ENCODE results near the gene BRD7. TPM values are rescaled to one million over a fixed set of nuclear protein-coding genes. Genes with fewer than 3 reads are reported as not detected.
A peak's percentile ranks its signal among the peaks of the same experiment; 100 is the strongest.

BRD7 gene
- total and polyA plus RNA-seq, 12 donors: 31.4 to 50.9 (median 42.7) TPM

DNA sequence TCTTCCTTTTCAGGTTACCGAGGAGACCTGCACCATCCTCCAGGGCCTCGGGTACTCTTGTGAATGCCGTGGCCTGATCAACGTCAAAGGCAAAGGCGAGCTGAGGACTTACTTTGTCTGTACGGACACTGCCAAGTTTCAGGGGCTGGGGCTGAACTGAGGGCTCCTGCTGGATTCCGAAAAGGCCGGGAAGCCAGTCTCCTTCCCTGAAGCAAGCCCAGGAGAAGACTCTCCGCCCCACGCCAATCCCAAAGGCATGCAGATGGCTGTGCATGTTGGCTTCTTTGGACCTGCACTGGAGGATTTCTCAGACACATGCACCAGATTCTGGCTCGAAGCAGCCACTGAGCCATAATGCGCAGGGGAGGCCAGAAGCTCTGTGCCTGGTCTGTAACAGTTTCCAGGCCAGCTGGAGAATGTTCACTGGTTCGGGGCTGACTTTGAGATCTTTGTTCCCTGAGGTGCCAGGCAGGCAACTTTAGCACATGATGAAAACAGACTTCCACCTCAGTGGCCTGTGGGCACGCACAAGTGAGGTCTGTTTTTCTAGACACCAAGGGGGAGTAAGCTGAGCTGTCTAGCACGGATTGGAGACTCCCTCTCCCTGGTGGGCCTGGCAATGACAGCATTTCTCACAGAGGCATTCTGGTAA lies 53.3 kb downstream of the BRD7 start:
- TF ChIP-seq CTCF (IDR thresholded peaks at IDR 0.05): no peak
- no peak for DNase-seq
- intact Hi-C loops (cut with DNase I): no loop called here

GRCh38 chr16:50314665-50315064 lies 54.1 kb downstream of the BRD7 start:
- peak overlapping the region in 2 of 10 donors; percentile 44 to 53 for H3K27ac ChIP-seq
- no peak for DNase-seq
- intact Hi-C loops (cut with DNase I): loop anchor here in 1 of 10 donors (5.0 kb wide), 1 partner anchor 67 kb away; no protein-coding TSS in a partner anchor

More for the DNA sequence above, 53.3 kb downstream of the BRD7 start:
- no peaks in the 10 kb centered on the region for H3K9me3 ChIP-seq
- H3K4me1 ChIP-seq: peaks cover 0 to 17% (median 0%) of the 10 kb centered on the region in 9 donors
- H3K4me3 ChIP-seq: no peak overlapping the region
- peak overlapping the region in 2 of 10 donors; percentile 26 to 44 for H3K27ac ChIP-seq
- 80 to 85% methylated on average over 15 of the region's 15 CpGs for WGBS, 2 donors
- peaks cover 0 to 100% (median 46%) of the 10 kb centered on the region in 9 donors for H3K36me3 ChIP-seq
- peak in 1 of 8 donors; percentile 2 for ATAC-seq
- H3K27me3 ChIP-seq: no peaks in the 10 kb centered on the region

GRCh38 chr16:50313596-50314478 lies 55.0 kb downstream of the BRD7 start:
- DNase-seq: peak; percentile 44 to 70
- intact Hi-C loops (cut with DNase I): loop anchor here in 1 of 10 donors (5.0 kb wide), 1 partner anchor 67 kb away; no protein-coding TSS in a partner anchor
- WGBS, 2 donors: 78 to 79% methylated on average over 31 of the region's 31 CpGs
- Histone ChIP-seq H3K4me3 (no peak overlapping the region), H3K27me3 (no peaks in the 10 kb centered on the region), H3K27ac (peak overlapping the region in 5 of 10 donors; percentile 7 to 61 (median 29)), H3K4me1 (peaks cover 0 to 21% (median 2%) of the 10 kb centered on the region in 9 donors), H3K36me3 (peaks cover 0 to 100% (median 30%) of the 10 kb centered on the region in 9 donors), H3K9me3 (no peaks in the 10 kb centered on the region)
- ATAC-seq: peak; percentile 24 to 83 (median 68)
- no peak for TF ChIP-seq CTCF (IDR thresholded peaks at IDR 0.05)

More at GRCh38 chr16:50314665-50315064, 54.1 kb downstream of the BRD7 start:
- Histone ChIP-seq H3K4me3 (no peak overlapping the region), H3K36me3 (peaks cover 0 to 100% (median 37%) of the 10 kb centered on the region in 9 donors), H3K27me3 (no peaks in the 10 kb centered on the region), H3K9me3 (no peaks in the 10 kb centered on the region), H3K4me1 (peaks cover 0 to 18% (median 2%) of the 10 kb centered on the region in 9 donors)
- ATAC-seq: no peak
- no peak for TF ChIP-seq CTCF (IDR thresholded peaks at IDR 0.05)
- 87 to 89% methylated on average over 8 of the region's 8 CpGs for WGBS, 2 donors

- no peaks in the 10 kb centered on the region for H3K27me3 ChIP-seq
- peaks cover 0 to 21% (median 2%) of the 10 kb centered on the region in 9 donors for H3K4me1 ChIP-seq
- H3K36me3 ChIP-seq: peaks cover 0 to 97% (median 23%) of the 10 kb centered on the region in 9 donors
- no peak for TF ChIP-seq CTCF (IDR thresholded peaks at IDR 0.05)
- DNase-seq: no peak
- WGBS, 2 donors: 71 to 75% methylated on average over 22 of the region's 22 CpGs
- no peak overlapping the region for H3K27ac ChIP-seq
- H3K9me3 ChIP-seq: no peaks in the 10 kb centered on the region
- no peak for ATAC-seq
- no peak overlapping the region for H3K4me3 ChIP-seq
- intact Hi-C loops (cut with DNase I): loop anchor here in 1 of 10 donors (5.0 kb wide), 1 partner anchor 65 kb away; no protein-coding TSS in a partner anchor
Observed at GRCh38 chr16:50311891-50312501, 56.8 kb downstream of the BRD7 start.

All from heart right ventricle (tissue), 16 donors.